GM19239 (cell line): ENCODE measurements around the gene PPARA.
A peak's percentile ranks its signal among the peaks of the same experiment; 100 is the strongest.

Experiments used
- DNase-seq: peaks from one replicate; pipeline ENCODE4 v3.0.0; 2011; ENCODE audit warnings: low spot score; ENCODE audit not compliant: insufficient read length
- FAIRE-seq: peaks from 2 replicates; lab custom pipeline; 2011; peaks lifted over from hg19 to GRCh38; lab: Jason Lieb, UNC

The PPARA gene

GRCh38 chr22:46281866-46282678 is 131.7 kb downstream of the PPARA start:
- FAIRE-seq, result no peak
- DNase-seq, result no peak

GRCh38 chr22:46286006-46286405 is 135.7 kb downstream of the PPARA start:
- DNase-seq (no peak), FAIRE-seq (no peak)

GRCh38 chr22:46286941-46287872 is 136.9 kb downstream of the PPARA start:
- DNase-seq (no peak), FAIRE-seq (peak; percentile 68)

- DNase-seq, result peak; percentile 93
- peak; percentile 98 for FAIRE-seq
Measured at GRCh38 chr22:46287873-46288751, 137.8 kb downstream of the PPARA start.

GRCh38 chr22:46288846-46289243 is 138.5 kb downstream of the PPARA start:
- no peak for DNase-seq
- FAIRE-seq, result no peak

- no peak for FAIRE-seq
- DNase-seq, result no peak
Measured at GRCh38 chr22:46289244-46289891, 139.0 kb downstream of the PPARA start.

GRCh38 chr22:46290121-46290842 is 140.0 kb downstream of the PPARA start:
- no peak for DNase-seq
- FAIRE-seq, result no peak

GRCh38 chr22:46290843-46291785 is 140.8 kb downstream of the PPARA start:
- FAIRE-seq, result no peak
- DNase-seq, result no peak

GRCh38 chr22:46292173-46292572 is 141.8 kb downstream of the PPARA start:
- FAIRE-seq, result no peak
- no peak for DNase-seq

- FAIRE-seq, result no peak
- DNase-seq, result no peak
Measured at GRCh38 chr22:46292732-46293131, 142.4 kb downstream of the PPARA start.
